Caco-2 (cell line): ENCODE results near the gene FAH. TPM values are rescaled to one million over a fixed set of nuclear protein-coding genes. Genes with fewer than 3 reads are reported as not detected.

Experiments
- BruUV-seq: library from RNA; stranded (reverse); fragments of 400-500 nt; replicated peaks from 2 replicates; lab custom pipeline; 2021; lab: Mats Ljungman, UMichigan
- CTCF ChIA-PET: fragments of 300-600 bp; sonication (Branson Sonifier 250); formaldehyde crosslinking; loops from one replicate; lab custom pipeline; 2022; ENCODE audit warnings: antibody characterized with exemption; lab: Charles Lee
- POLR2A ChIA-PET: fragments of 300-600 bp; sonication (Branson Sonifier 250); formaldehyde crosslinking; loops from one replicate; lab custom pipeline; 2022; ENCODE audit warnings: antibody characterized with exemption; lab: Charles Lee
- DNase-seq, 2 experiments: peaks; one replicate each; pipeline versions ENCODE4 v3.0.0 to v3.0.0-alpha.2; 2020 to 2022
- H3K27me3 ChIP-seq: replicated peaks from 2 replicates; pipeline ENCODE4 v1.6.0; 2011; ENCODE audit warnings: low read length; ENCODE audit not compliant: control insufficient read depth, insufficient read depth
- H3K36me3 ChIP-seq: 2 replicates; pipeline ENCODE4 v1.5.1; 2011; ENCODE audit warnings: low read length; ENCODE audit not compliant: control insufficient read depth, insufficient read depth
- H3K4me1 ChIP-seq: fragments of 250-450 bp; sonication (Bioruptor Pico); 2 replicates; pipeline ENCODE4 v1.5.1; 2020; ENCODE audit warnings: mild to moderate bottlenecking
- H3K4me3 ChIP-seq: 2 replicates; pipeline ENCODE4 v1.5.1; 2011; ENCODE audit warnings: low read depth, mild to moderate bottlenecking, control low read depth, low read length
- H3K9me3 ChIP-seq: fragments of 250-450 bp; sonication (Bioruptor Pico); 2 replicates; pipeline ENCODE4 v1.5.1; 2020; ENCODE audit warnings: mild to moderate bottlenecking, moderate library complexity
- H3K27ac Mint-ChIP-seq: one replicate; pipeline ENCODE4 v1.8.0; 2022; ENCODE audit warnings: mixed read lengths; ENCODE audit not compliant: unreplicated experiment
- H3K27me3 Mint-ChIP-seq: one replicate; pipeline ENCODE4 v1.8.0; 2022; ENCODE audit warnings: mixed read lengths; ENCODE audit not compliant: insufficient read depth, unreplicated experiment
- H3K36me3 Mint-ChIP-seq: one replicate; pipeline ENCODE4 v1.8.0; 2022; ENCODE audit warnings: mild to moderate bottlenecking, mixed read lengths; ENCODE audit not compliant: insufficient read depth, unreplicated experiment
- H3K4me1 Mint-ChIP-seq: one replicate; pipeline ENCODE4 v1.8.0; 2022; ENCODE audit warnings: low read depth, mixed read lengths; ENCODE audit not compliant: unreplicated experiment
- H3K4me3 Mint-ChIP-seq: one replicate; pipeline ENCODE4 v1.8.0; 2022; ENCODE audit warnings: mild to moderate bottlenecking, moderate library complexity, mixed read lengths; ENCODE audit not compliant: unreplicated experiment
- H3K9me3 Mint-ChIP-seq: one replicate; pipeline ENCODE4 v1.8.0; 2022; ENCODE audit warnings: mixed read lengths; ENCODE audit not compliant: unreplicated experiment
- intact Hi-C: fragments of 100-400 bp; cut with micrococcal nuclease; formaldehyde crosslinking; loops from one replicate; pipeline ENCODE4 v1.10.0; 2022; ENCODE audit not compliant: unreplicated experiment
- total RNA-seq: library from RNA; stranded (reverse); gene quantifications from 2 replicates; pipeline ENCODE4 v1.2.3, GENCODE V29; 2022
- TF ChIP-seq, protein P1 (sequence below), 2 experiments: fragments of 200-600 bp in 1 of 2; IDR thresholded peaks; 1 replicate in 1 of 2; 2 replicates in 1 of 2; pipeline versions ENCODE4 v1.5.1 to v1.8.0; 2011 to 2022; ENCODE audit warnings: antibody characterized with exemption in 1 of 2, control low read depth in 1 of 2, inconsistent platforms in 1 of 2, low read depth in 1 of 2, low read length in 1 of 2, mild to moderate bottlenecking in 1 of 2, moderate library complexity in 1 of 2; ENCODE audit not compliant: insufficient read depth in 1 of 2, severe bottlenecking in 1 of 2, unreplicated experiment in 1 of 2

FAH gene
- total RNA-seq, 1 experiment from 2014 or later = 20.4 TPM

DNA sequence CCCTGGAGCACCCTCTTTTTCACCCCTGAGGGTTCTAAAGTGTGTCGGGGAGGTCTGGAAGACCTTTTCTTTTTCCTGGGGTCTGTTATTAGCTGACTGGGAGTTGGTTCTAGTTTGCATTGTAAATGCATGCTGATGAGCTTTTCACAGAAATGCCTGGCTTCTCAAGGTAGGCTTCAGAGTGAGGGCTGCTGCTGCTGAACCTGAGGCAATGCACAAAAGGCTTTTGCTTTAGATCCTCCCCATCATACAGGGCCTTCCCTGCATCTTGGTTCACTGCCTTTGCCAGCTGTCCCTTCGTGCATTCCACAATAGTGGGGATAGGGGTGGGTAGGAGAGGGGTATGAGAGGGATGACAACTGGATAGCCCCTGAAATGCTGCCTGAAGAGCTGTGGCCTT, 46.6 kb downstream of the FAH start:
- no peaks in the 10 kb centered on the region for H3K4me1 ChIP-seq
- CTCF ChIA-PET = no interaction called here
- intact Hi-C loops = no loop called here
- H3K4me3 ChIP-seq = no peak overlapping the region
- Mint-ChIP-seq H3K4me3 (no peak overlapping the region), H3K27me3 (no peaks in the 10 kb centered on the region), H3K9me3 (no peaks in the 10 kb centered on the region), H3K36me3 (no peaks in the 10 kb centered on the region), H3K4me1 (no peaks in the 10 kb centered on the region), H3K27ac (no peak overlapping the region)
- H3K9me3 ChIP-seq = no peaks in the 10 kb centered on the region
- TF ChIP-seq, protein P1, sequence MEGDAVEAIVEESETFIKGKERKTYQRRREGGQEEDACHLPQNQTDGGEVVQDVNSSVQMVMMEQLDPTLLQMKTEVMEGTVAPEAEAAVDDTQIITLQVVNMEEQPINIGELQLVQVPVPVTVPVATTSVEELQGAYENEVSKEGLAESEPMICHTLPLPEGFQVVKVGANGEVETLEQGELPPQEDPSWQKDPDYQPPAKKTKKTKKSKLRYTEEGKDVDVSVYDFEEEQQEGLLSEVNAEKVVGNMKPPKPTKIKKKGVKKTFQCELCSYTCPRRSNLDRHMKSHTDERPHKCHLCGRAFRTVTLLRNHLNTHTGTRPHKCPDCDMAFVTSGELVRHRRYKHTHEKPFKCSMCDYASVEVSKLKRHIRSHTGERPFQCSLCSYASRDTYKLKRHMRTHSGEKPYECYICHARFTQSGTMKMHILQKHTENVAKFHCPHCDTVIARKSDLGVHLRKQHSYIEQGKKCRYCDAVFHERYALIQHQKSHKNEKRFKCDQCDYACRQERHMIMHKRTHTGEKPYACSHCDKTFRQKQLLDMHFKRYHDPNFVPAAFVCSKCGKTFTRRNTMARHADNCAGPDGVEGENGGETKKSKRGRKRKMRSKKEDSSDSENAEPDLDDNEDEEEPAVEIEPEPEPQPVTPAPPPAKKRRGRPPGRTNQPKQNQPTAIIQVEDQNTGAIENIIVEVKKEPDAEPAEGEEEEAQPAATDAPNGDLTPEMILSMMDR (IDR thresholded peaks at IDR 0.05; ENCODE audit: insufficient read depth in 1 of 2, low read depth in 1 of 2, low read length in 1 of 2, severe bottlenecking in 1 of 2, unreplicated experiment in 1 of 2) = no peak
- H3K27me3 ChIP-seq = no peaks in the 10 kb centered on the region
- DNase-seq = no peak
- no peaks in the 10 kb centered on the region for H3K36me3 ChIP-seq
- BruUV-seq = no TSS peak
- POLR2A ChIA-PET = no interaction called here

DNA sequence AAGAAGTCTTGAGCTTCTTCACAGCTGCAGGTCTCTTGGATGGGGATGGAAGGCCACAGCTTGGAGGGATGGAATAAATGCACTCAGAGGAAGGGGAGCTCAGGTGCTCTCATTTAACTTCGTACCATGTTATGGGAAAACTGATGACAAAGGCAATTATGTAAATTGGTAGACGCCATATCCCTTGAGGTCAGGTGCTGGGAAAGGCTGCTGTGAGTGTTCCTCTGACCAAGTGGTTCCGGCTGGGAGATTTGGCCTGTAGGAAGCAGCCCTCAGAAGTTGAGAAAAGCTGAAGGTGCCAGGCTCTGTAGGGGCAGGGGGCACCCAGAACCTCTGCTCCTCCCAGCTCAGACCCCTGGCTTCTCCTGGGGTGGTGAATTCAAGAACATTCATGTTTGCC, 47.1 kb downstream of the FAH start:
- H3K4me3 ChIP-seq = no peak overlapping the region
- H3K9me3 ChIP-seq = no peaks in the 10 kb centered on the region
- H3K36me3 ChIP-seq = no peaks in the 10 kb centered on the region
- no TSS peak for BruUV-seq
- no peak for DNase-seq
- intact Hi-C loops = no loop called here
- no peaks in the 10 kb centered on the region for H3K27me3 ChIP-seq
- POLR2A ChIA-PET = no interaction called here
- H3K36me3 Mint-ChIP-seq = no peaks in the 10 kb centered on the region
- H3K9me3 Mint-ChIP-seq = no peaks in the 10 kb centered on the region
- H3K27ac Mint-ChIP-seq = no peak overlapping the region
- no peaks in the 10 kb centered on the region for H3K4me1 Mint-ChIP-seq
- H3K4me3 Mint-ChIP-seq = no peak overlapping the region
- TF ChIP-seq, protein P1 (IDR thresholded peaks at IDR 0.05; ENCODE audit: insufficient read depth in 1 of 2, low read depth in 1 of 2, low read length in 1 of 2, severe bottlenecking in 1 of 2, unreplicated experiment in 1 of 2) = no peak
- CTCF ChIA-PET = no interaction called here
- no peaks in the 10 kb centered on the region for H3K27me3 Mint-ChIP-seq
- H3K4me1 ChIP-seq = no peaks in the 10 kb centered on the region

DNA sequence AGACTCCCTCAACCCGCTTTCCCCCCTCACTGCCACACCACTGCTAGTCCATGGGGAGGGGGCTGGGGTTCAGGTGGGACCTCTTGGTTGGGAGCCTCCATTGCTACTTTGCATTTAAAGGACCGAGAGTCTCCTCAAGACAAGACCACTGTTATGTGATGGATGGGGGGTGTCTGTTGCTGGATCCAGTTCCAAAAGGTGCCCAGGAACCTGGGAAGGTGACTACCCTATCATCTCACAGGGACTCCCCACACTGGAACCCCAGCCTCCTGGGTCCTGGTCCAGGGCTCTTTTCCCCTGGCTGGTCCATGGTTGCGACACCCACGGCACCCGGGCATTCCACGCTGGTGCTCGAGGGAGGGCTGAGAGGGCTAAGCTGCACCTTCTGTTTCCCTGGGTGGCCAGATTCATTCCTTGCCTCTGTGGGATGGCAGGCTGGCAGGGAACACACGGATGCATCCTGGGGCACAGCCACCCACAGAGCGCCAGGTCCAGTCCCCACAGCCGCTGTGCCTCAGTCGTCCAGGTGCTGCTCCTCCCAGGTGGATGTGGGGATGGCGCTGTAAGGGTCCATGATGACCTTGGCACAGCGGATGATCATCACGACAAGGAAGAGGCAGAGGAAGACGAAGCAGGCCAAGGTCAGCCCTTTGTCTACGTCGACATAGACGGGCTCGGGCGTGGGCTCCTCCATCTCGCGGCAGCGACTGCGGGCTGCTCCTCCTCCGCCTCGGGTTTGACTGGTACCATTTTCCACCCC, 48.6 kb downstream of the FAH start:
- ChIA-PET POLR2A (no interaction called here), CTCF (no interaction called here)
- H3K4me1 ChIP-seq = no peaks in the 10 kb centered on the region; the same call in 1 of the 2 replicates
- no peaks in the 10 kb centered on the region for H3K27me3 ChIP-seq
- no peaks in the 10 kb centered on the region for H3K9me3 ChIP-seq
- H3K4me1 Mint-ChIP-seq = peaks cover 6% of the 10 kb centered on the region
- no TSS peak for BruUV-seq
- H3K27me3 Mint-ChIP-seq = no peaks in the 10 kb centered on the region
- no peaks in the 10 kb centered on the region for H3K9me3 Mint-ChIP-seq
- no peaks in the 10 kb centered on the region for H3K36me3 ChIP-seq
- TF ChIP-seq, protein P1 (IDR thresholded peaks at IDR 0.05; ENCODE audit: insufficient read depth in 1 of 2, low read depth in 1 of 2, low read length in 1 of 2, severe bottlenecking in 1 of 2, unreplicated experiment in 1 of 2) = no peak
- intact Hi-C loops = no loop called here
- DNase-seq = no peak
- H3K4me3 ChIP-seq = no peak overlapping the region
- H3K27ac Mint-ChIP-seq = no peak overlapping the region
- no peaks in the 10 kb centered on the region for H3K36me3 Mint-ChIP-seq
- H3K4me3 Mint-ChIP-seq = no peak overlapping the region
